Osteocyte (in vitro differentiated cells): ENCODE results near the gene PLTP. TPM values are rescaled to one million over a fixed set of nuclear protein-coding genes. Genes with fewer than 3 reads are reported as not detected.

Source experiments
- DNase-seq: peaks from one replicate; pipeline ENCODE4 v3.0.0; 2021; ENCODE audit warnings: mixed read lengths; ENCODE audit not compliant: unreplicated experiment; ENCODE audit errors: extremely low spot score
- H3K27ac Mint-ChIP-seq: one replicate; pipeline ENCODE4 v1.8.0; 2021; ENCODE audit warnings: mild to moderate bottlenecking, mixed read lengths; ENCODE audit not compliant: unreplicated experiment
- H3K27me3 Mint-ChIP-seq: one replicate; pipeline ENCODE4 v1.8.0; 2021; ENCODE audit warnings: mixed read lengths; ENCODE audit not compliant: unreplicated experiment
- H3K36me3 Mint-ChIP-seq: one replicate; pipeline ENCODE4 v1.8.0; 2021; ENCODE audit warnings: mixed read lengths; ENCODE audit not compliant: unreplicated experiment
- H3K4me1 Mint-ChIP-seq: one replicate; pipeline ENCODE4 v1.8.0; 2021; ENCODE audit warnings: mixed read lengths; ENCODE audit not compliant: unreplicated experiment
- H3K4me3 Mint-ChIP-seq: one replicate; pipeline ENCODE4 v1.8.0; 2021; ENCODE audit warnings: mild to moderate bottlenecking, moderate library complexity, mixed read lengths; ENCODE audit not compliant: unreplicated experiment
- H3K9me3 Mint-ChIP-seq: one replicate; pipeline ENCODE4 v1.8.0; 2021; ENCODE audit warnings: mixed read lengths; ENCODE audit not compliant: unreplicated experiment
- CTCF ChIP-seq: fragments of 200-600 bp; sonication (generic); IDR thresholded peaks from 2 replicates; pipeline ENCODE4 v1.5.0; 2021; ENCODE audit warnings: antibody characterized with exemption, mild to moderate bottlenecking, moderate library complexity
- total RNA-seq: library from RNA; stranded (reverse); gene quantifications from 2 replicates; pipeline ENCODE4 v1.2.1, GENCODE V29; 2021

Gene PLTP
- total RNA-seq, 1 donor from 2014 or later, result 195 TPM

- no peak for TF ChIP-seq CTCF
- Mint-ChIP-seq H3K27me3 (no peaks in the 10 kb centered on the region), H3K36me3 (peaks cover 16% of the 10 kb centered on the region), H3K27ac (no peak overlapping the region), H3K4me3 (no peak overlapping the region), H3K9me3 (no peaks in the 10 kb centered on the region), H3K4me1 (peaks cover 5% of the 10 kb centered on the region)
- DNase-seq, result no peak
These were observed 61.7 kb downstream of the PLTP start for GRCh38 chr20:45850238-45850637.

GRCh38 chr20:45848969-45849582, 62.9 kb downstream of the PLTP start:
- H3K36me3 Mint-ChIP-seq, result peaks cover 20% of the 10 kb centered on the region
- H3K4me1 Mint-ChIP-seq, result no peaks in the 10 kb centered on the region
- no peak overlapping the region for H3K27ac Mint-ChIP-seq
- H3K4me3 Mint-ChIP-seq, result no peak overlapping the region
- TF ChIP-seq CTCF, result no peak
- H3K9me3 Mint-ChIP-seq, result no peaks in the 10 kb centered on the region
- H3K27me3 Mint-ChIP-seq, result no peaks in the 10 kb centered on the region
- no peak for DNase-seq

Other genes starting within 250 kb of the PLTP start
- not detected in 2 replicates for gene WFDC11, start 241.9 kb downstream of the PLTP start, total RNA-seq
- gene WFDC13, start 210.1 kb downstream of the PLTP start, total RNA-seq, result not detected in 2 replicates
- gene WFDC10B, start 207.1 kb downstream of the PLTP start, total RNA-seq, result not detected in 2 replicates
- gene SPINT4, start 189.8 kb downstream of the PLTP start, total RNA-seq, result not detected in 2 replicates
- gene WFDC3, start 120.3 kb downstream of the PLTP start, total RNA-seq, result 0.91 TPM in 1 of 2 replicates, not detected in the other
- 23.2 and 30.0 TPM in 2 replicates for gene DNTTIP1, start 120.2 kb downstream of the PLTP start, total RNA-seq
- 21.3 and 21.9 TPM in 2 replicates for gene UBE2C, start 99.5 kb downstream of the PLTP start, total RNA-seq
- gene TNNC2, start 84.8 kb downstream of the PLTP start, total RNA-seq, result 1.2 TPM in 1 of 2 replicates, not detected in the other
- 24.4 and 25.6 TPM in 2 replicates for gene SNX21, start 78.4 kb downstream of the PLTP start, total RNA-seq
- 23.6 and 23.9 TPM in 2 replicates for gene ACOT8, start 54.8 kb downstream of the PLTP start, total RNA-seq
- 3.9 and 4.4 TPM in 2 replicates for gene ZSWIM3, start 54.5 kb downstream of the PLTP start, total RNA-seq
- gene ZSWIM1, start 30.9 kb downstream of the PLTP start, total RNA-seq, result 12.6 and 13.3 TPM in 2 replicates
- 2.9 TPM in 2 replicates for gene SPATA25, start 24.5 kb downstream of the PLTP start, total RNA-seq
- 7.3 and 7.4 TPM in 2 replicates for gene NEURL2, start 20.9 kb downstream of the PLTP start, total RNA-seq
- gene CTSA, start 20.8 kb downstream of the PLTP start, total RNA-seq, result 310 and 318 TPM in 2 replicates
- gene PCIF1, start 22.5 kb upstream of the PLTP start, total RNA-seq, result 34.6 and 42.1 TPM in 2 replicates
- 23.9 and 24.6 TPM in 2 replicates for gene ZNF335, start 60.0 kb upstream of the PLTP start, total RNA-seq
- not detected in 2 replicates for gene MMP9, start 96.8 kb upstream of the PLTP start, total RNA-seq
- 1.7 TPM in 1 of 2 replicates, not detected in the other for gene SLC12A5, start 117.1 kb upstream of the PLTP start, total RNA-seq
- 29.8 and 39.0 TPM in 2 replicates for gene NCOA5, start 177.8 kb upstream of the PLTP start, total RNA-seq
- gene CD40, start 206.2 kb upstream of the PLTP start, total RNA-seq, result 1.6 and 2.2 TPM in 2 replicates